ENCODE data around the gene NEDD4. TPM values are rescaled to one million over a fixed set of nuclear protein-coding genes. Genes with fewer than 3 reads are reported as not detected.

Gene NEDD4
- total and polyA plus RNA-seq, 9 donors, result 8.3 to 19.0 (median 10.5) TPM

DNA sequence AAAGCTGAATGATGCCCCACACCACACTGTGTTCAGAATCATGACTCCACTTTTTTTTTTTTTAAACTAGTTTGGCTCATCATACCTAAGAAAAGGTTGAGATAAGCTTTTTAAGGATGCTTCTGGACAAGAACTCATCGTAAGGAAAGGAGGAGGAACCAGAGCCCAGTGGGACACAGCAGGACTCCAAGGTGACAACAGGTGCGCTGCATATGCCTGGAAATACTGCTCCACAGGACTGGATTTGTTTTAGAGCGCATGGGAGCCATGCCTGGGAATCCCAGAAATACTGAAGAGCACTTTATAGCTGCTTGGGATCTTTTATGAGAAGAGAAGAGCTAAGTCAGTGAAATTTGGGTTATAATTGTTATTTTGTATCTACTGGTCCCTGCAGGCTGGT, 93.4 kb downstream of the NEDD4 start:
- Histone ChIP-seq H3K9me3 (replicated peaks; ENCODE audit: control insufficient read depth, low read depth, low read length) (no peaks in the 10 kb centered on the region), H3K4me3 (ENCODE audit: low read length) (no peak overlapping the region), H3K4me1 (ENCODE audit: control insufficient read depth, insufficient read depth, low read length) (peaks cover 3% of the 10 kb centered on the region), H3K36me3 (ENCODE audit: control insufficient read depth, insufficient read depth, low read length) (no peaks in the 10 kb centered on the region), H3K27me3 (ENCODE audit: control insufficient read depth, insufficient read depth, low read length) (no peaks in the 10 kb centered on the region), H3K27ac (ENCODE audit: low read length) (no peak overlapping the region)
- WGBS (ENCODE audit: insufficient coverage), result 67% methylated on average over 3 of the region's 3 CpGs
- DNase-seq, result no peak

- no peak overlapping the region for H3K27ac ChIP-seq (ENCODE audit: low read length)
- no peaks in the 10 kb centered on the region for H3K9me3 ChIP-seq (replicated peaks; ENCODE audit: control insufficient read depth, low read depth, low read length)
- H3K4me1 ChIP-seq (ENCODE audit: control insufficient read depth, insufficient read depth, low read length), result peaks cover 3% of the 10 kb centered on the region
- WGBS (ENCODE audit: insufficient coverage), result 83% methylated on average over 1 of the region's 1 CpG
- DNase-seq, result no peak
- H3K4me3 ChIP-seq (ENCODE audit: low read length), result no peak overlapping the region
- H3K36me3 ChIP-seq (ENCODE audit: control insufficient read depth, insufficient read depth, low read length), result no peaks in the 10 kb centered on the region
- H3K27me3 ChIP-seq (ENCODE audit: control insufficient read depth, insufficient read depth, low read length), result no peaks in the 10 kb centered on the region
Observed at GRCh38 chr15:55899537-55899936, 93.9 kb downstream of the NEDD4 start.

- 0% methylated on average over 1 of the region's 6 CpGs for WGBS (ENCODE audit: insufficient coverage)
- H3K4me1 ChIP-seq (ENCODE audit: control insufficient read depth, insufficient read depth, low read length), result peaks cover 3% of the 10 kb centered on the region
- H3K9me3 ChIP-seq (replicated peaks; ENCODE audit: control insufficient read depth, low read depth, low read length), result no peaks in the 10 kb centered on the region
- peak; percentile 51 for DNase-seq
- no peaks in the 10 kb centered on the region for H3K36me3 ChIP-seq (ENCODE audit: control insufficient read depth, insufficient read depth, low read length)
- H3K27me3 ChIP-seq (ENCODE audit: control insufficient read depth, insufficient read depth, low read length), result no peaks in the 10 kb centered on the region
- H3K27ac ChIP-seq (ENCODE audit: low read length), result peak overlapping the region; percentile 78
- no peak overlapping the region for H3K4me3 ChIP-seq (ENCODE audit: low read length)
Observed at GRCh38 chr15:55897560-55898336, 95.7 kb downstream of the NEDD4 start.

GRCh38 chr15:55894399-55894965, 98.9 kb downstream of the NEDD4 start:
- Histone ChIP-seq H3K9me3 (replicated peaks; ENCODE audit: control insufficient read depth, low read depth, low read length) (no peaks in the 10 kb centered on the region), H3K4me1 (ENCODE audit: control insufficient read depth, insufficient read depth, low read length) (peaks cover 3% of the 10 kb centered on the region), H3K4me3 (ENCODE audit: low read length) (no peak overlapping the region), H3K27ac (ENCODE audit: low read length) (peak overlapping the region; percentile 45), H3K36me3 (ENCODE audit: control insufficient read depth, insufficient read depth, low read length) (no peaks in the 10 kb centered on the region), H3K27me3 (ENCODE audit: control insufficient read depth, insufficient read depth, low read length) (no peaks in the 10 kb centered on the region)
- no CpG with 5 or more reads among the region's 3 CpGs for whole genome bisulfite sequencing (ENCODE audit: insufficient coverage)
- no peak for DNase-seq

DNA sequence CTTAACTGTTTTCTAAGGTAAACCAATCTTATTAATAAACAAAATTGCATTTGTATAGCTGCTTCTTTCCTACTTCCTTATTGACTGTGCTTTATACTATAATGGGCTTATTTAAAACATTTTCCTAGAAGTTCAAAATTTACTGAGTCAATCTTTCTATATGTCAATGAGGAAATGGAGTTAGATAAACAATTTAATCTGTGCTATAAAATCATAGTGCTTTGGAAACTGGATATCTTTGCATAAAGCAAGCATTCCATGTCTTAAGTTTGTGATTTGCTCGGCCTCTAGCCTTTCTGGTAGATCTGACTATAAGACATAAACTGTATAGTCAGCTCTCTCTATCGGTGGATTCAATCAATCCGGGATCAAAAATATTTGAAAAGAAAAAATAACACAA, 99.6 kb downstream of the NEDD4 start:
- H3K27ac ChIP-seq (ENCODE audit: low read length), result no peak overlapping the region
- no peaks in the 10 kb centered on the region for H3K36me3 ChIP-seq (ENCODE audit: control insufficient read depth, insufficient read depth, low read length)
- H3K4me3 ChIP-seq (ENCODE audit: low read length), result no peak overlapping the region
- no peaks in the 10 kb centered on the region for H3K27me3 ChIP-seq (ENCODE audit: control insufficient read depth, insufficient read depth, low read length)
- WGBS (ENCODE audit: insufficient coverage), result no CpG with 5 or more reads among the region's 3 CpGs
- H3K9me3 ChIP-seq (replicated peaks; ENCODE audit: control insufficient read depth, low read depth, low read length), result no peaks in the 10 kb centered on the region
- peaks cover 3% of the 10 kb centered on the region for H3K4me1 ChIP-seq (ENCODE audit: control insufficient read depth, insufficient read depth, low read length)
- no peak for DNase-seq

DNA sequence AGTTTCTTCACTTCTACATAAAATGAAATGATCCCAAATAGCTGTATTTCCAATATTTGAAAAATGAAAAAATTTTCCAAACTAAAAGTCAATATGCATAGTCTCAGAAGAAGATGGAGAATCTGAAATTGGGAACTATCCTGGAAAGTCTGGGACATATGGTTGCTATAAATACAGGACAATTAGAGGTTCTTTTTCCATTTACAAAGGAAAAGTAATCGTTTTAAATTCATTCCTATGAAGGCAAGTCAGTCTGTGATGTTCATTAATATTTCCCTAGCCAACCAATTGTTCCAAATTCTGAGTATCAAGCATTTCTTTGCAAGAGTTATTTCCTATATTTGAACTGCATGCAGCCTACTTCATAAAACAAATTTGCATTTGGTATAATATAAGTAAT, 102.2 kb downstream of the NEDD4 start:
- Histone ChIP-seq H3K9me3 (replicated peaks; ENCODE audit: control insufficient read depth, low read depth, low read length) (peaks cover 6% of the 10 kb centered on the region), H3K36me3 (ENCODE audit: control insufficient read depth, insufficient read depth, low read length) (no peaks in the 10 kb centered on the region), H3K4me1 (ENCODE audit: control insufficient read depth, insufficient read depth, low read length) (no peaks in the 10 kb centered on the region), H3K27me3 (ENCODE audit: control insufficient read depth, insufficient read depth, low read length) (no peaks in the 10 kb centered on the region), H3K4me3 (ENCODE audit: low read length) (no peak overlapping the region), H3K27ac (ENCODE audit: low read length) (no peak overlapping the region)
- peak; percentile 87 for DNase-seq
- no CpG with 5 or more reads among the region's 1 CpG for WGBS (ENCODE audit: insufficient coverage)

DNA sequence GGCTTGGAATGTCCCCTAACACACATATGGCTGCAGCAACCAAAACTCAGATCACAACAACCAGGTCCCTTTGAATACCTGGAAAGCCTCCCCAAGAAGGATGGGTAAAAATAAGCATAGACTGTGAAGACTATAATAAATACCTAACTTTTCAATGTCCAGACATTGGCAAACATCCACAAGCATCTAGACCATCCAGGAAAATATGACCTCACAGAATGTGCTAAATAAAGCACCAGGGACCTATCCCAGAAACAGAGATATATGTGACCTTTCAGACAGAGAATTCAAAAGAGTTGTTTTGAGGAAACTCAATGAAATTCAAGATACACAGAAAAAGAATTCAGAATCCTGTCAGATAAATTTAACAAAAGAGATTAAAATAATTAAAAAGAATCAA, 109.2 kb downstream of the NEDD4 start:
- Histone ChIP-seq H3K36me3 (ENCODE audit: control insufficient read depth, insufficient read depth, low read length) (no peaks in the 10 kb centered on the region), H3K4me3 (ENCODE audit: low read length) (no peak overlapping the region), H3K4me1 (ENCODE audit: control insufficient read depth, insufficient read depth, low read length) (no peaks in the 10 kb centered on the region), H3K27ac (ENCODE audit: low read length) (no peak overlapping the region), H3K27me3 (ENCODE audit: control insufficient read depth, insufficient read depth, low read length) (no peaks in the 10 kb centered on the region), H3K9me3 (replicated peaks; ENCODE audit: control insufficient read depth, low read depth, low read length) (peaks cover 6% of the 10 kb centered on the region)
- DNase-seq, result peak; percentile 66

- no peak overlapping the region for H3K4me3 ChIP-seq (ENCODE audit: low read length)
- no peaks in the 10 kb centered on the region for H3K36me3 ChIP-seq (ENCODE audit: control insufficient read depth, insufficient read depth, low read length)
- H3K27me3 ChIP-seq (ENCODE audit: control insufficient read depth, insufficient read depth, low read length), result no peaks in the 10 kb centered on the region
- H3K4me1 ChIP-seq (ENCODE audit: control insufficient read depth, insufficient read depth, low read length), result no peaks in the 10 kb centered on the region
- no peak for DNase-seq
- no peak overlapping the region for H3K27ac ChIP-seq (ENCODE audit: low read length)
- H3K9me3 ChIP-seq (replicated peaks; ENCODE audit: control insufficient read depth, low read depth, low read length), result no peaks in the 10 kb centered on the region
Observed at GRCh38 chr15:55879181-55879580, 114.2 kb downstream of the NEDD4 start.

GRCh38 chr15:55873024-55873720, 120.2 kb downstream of the NEDD4 start:
- DNase-seq, result no peak
- Histone ChIP-seq H3K36me3 (ENCODE audit: control insufficient read depth, insufficient read depth, low read length) (no peaks in the 10 kb centered on the region), H3K27ac (ENCODE audit: low read length) (no peak overlapping the region), H3K9me3 (replicated peaks; ENCODE audit: control insufficient read depth, low read depth, low read length) (no peaks in the 10 kb centered on the region), H3K27me3 (ENCODE audit: control insufficient read depth, insufficient read depth, low read length) (no peaks in the 10 kb centered on the region), H3K4me3 (ENCODE audit: low read length) (no peak overlapping the region), H3K4me1 (ENCODE audit: control insufficient read depth, insufficient read depth, low read length) (no peaks in the 10 kb centered on the region)
- WGBS (ENCODE audit: insufficient coverage), result 42% methylated on average over 2 of the region's 4 CpGs

DNA sequence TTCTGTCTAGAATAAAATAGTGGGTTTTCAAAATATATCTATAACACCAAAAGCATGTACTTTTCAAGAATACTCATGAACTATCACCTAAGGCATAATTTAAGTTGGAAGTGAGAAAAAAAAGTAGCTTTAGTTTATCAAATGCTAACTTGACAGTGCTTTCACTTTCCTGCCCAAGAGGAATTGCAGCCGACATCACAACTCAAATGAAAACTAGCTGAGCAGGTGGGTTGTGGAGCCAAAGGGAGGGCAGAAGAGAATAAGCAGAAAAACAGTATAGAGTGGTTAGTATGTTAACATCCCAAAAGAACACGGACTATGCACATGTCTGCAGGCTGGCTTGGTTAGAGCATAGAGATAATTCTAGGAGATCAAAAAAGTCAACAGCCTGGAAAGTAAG, 120.9 kb downstream of the NEDD4 start:
- no CpG with 5 or more reads among the region's 2 CpGs for WGBS (ENCODE audit: insufficient coverage)
- H3K27ac ChIP-seq (ENCODE audit: low read length), result no peak overlapping the region
- H3K27me3 ChIP-seq (ENCODE audit: control insufficient read depth, insufficient read depth, low read length), result no peaks in the 10 kb centered on the region
- H3K4me1 ChIP-seq (ENCODE audit: control insufficient read depth, insufficient read depth, low read length), result no peaks in the 10 kb centered on the region
- no peaks in the 10 kb centered on the region for H3K9me3 ChIP-seq (replicated peaks; ENCODE audit: control insufficient read depth, low read depth, low read length)
- DNase-seq, result no peak
- no peaks in the 10 kb centered on the region for H3K36me3 ChIP-seq (ENCODE audit: control insufficient read depth, insufficient read depth, low read length)
- H3K4me3 ChIP-seq (ENCODE audit: low read length), result no peak overlapping the region

All from muscle of leg (tissue), 11 donors.